KMS-11 (cell line): ENCODE measurements around the gene DNAJA1.

Experiments used
- H2AFZ ChIP-seq: fragments of 200-600 bp; sonication (generic); 2 replicates; pipeline ENCODE4 v1.6.1; 2016; ENCODE audit warnings: antibody characterized with exemption, mixed run types, low read depth
- H3K27ac ChIP-seq: fragments of 200-600 bp; sonication (generic); 2 replicates; pipeline ENCODE4 v1.6.1; 2016; ENCODE audit warnings: mild to moderate bottlenecking, mixed run types
- H3K27me3 ChIP-seq: fragments of 200-600 bp; sonication (generic); 2 replicates; pipeline ENCODE4 v1.6.1; 2017; ENCODE audit warnings: mild to moderate bottlenecking, low read depth, mixed run types, moderate library complexity; ENCODE audit not compliant: insufficient read depth
- H3K36me3 ChIP-seq: fragments of 200-600 bp; sonication (generic); 2 replicates; pipeline ENCODE4 v1.6.1; 2017; ENCODE audit warnings: mild to moderate bottlenecking, mixed run types; ENCODE audit not compliant: insufficient read depth
- H3K4me1 ChIP-seq: fragments of 200-600 bp; sonication (generic); 2 replicates; pipeline ENCODE4 v1.6.1; 2016; ENCODE audit warnings: mild to moderate bottlenecking, low read depth, mixed run types; ENCODE audit not compliant: poor library complexity, severe bottlenecking
- H3K4me2 ChIP-seq: fragments of 200-600 bp; sonication (generic); 2 replicates; pipeline ENCODE4 v1.7.0; 2016; ENCODE audit warnings: mild to moderate bottlenecking, mixed run types
- H3K4me3 ChIP-seq: fragments of 200-600 bp; sonication (generic); IDR thresholded peaks from 2 replicates; pipeline ENCODE4 v1.6.1; 2017; ENCODE audit warnings: low read depth, low read length, mixed read lengths; ENCODE audit not compliant: insufficient read depth
- H3K79me2 ChIP-seq: fragments of 200-600 bp; sonication (generic); 2 replicates; pipeline ENCODE4 v1.6.1; 2016; ENCODE audit warnings: low read depth, mixed run types; ENCODE audit not compliant: insufficient read depth
- H3K9ac ChIP-seq: fragments of 200-600 bp; sonication (generic); 2 replicates; pipeline ENCODE4 v1.6.1; 2016; ENCODE audit warnings: mild to moderate bottlenecking, mixed run types
- H4K20me1 ChIP-seq: fragments of 200-600 bp; sonication (generic); 2 replicates; pipeline ENCODE4 v1.6.1; 2016; ENCODE audit warnings: mild to moderate bottlenecking, mixed run types; ENCODE audit not compliant: insufficient read depth
- CTCF ChIP-seq: fragments of 200-600 bp; sonication (generic); conservative IDR thresholded peaks from 2 replicates; pipeline ENCODE4 v1.6.1; 2017; ENCODE audit warnings: low read depth, mild to moderate bottlenecking, antibody characterized with exemption, low read length, moderate library complexity, mixed read lengths

Gene DNAJA1

GRCh38 chr9:33011831-33012230, 13.2 kb upstream of the DNAJA1 start:
- no peak overlapping the region for H3K4me3 ChIP-seq
- no peaks in the 10 kb centered on the region for H3K27me3 ChIP-seq
- no peaks in the 10 kb centered on the region for H3K4me1 ChIP-seq
- H3K79me2 ChIP-seq = no peaks in the 10 kb centered on the region
- H4K20me1 ChIP-seq = no peaks in the 10 kb centered on the region
- no peak overlapping the region for H3K27ac ChIP-seq
- no peaks in the 10 kb centered on the region for H3K36me3 ChIP-seq
- H3K9ac ChIP-seq = no peak overlapping the region
- H3K4me2 ChIP-seq = no peak overlapping the region
- TF ChIP-seq CTCF = no peak
- H2AFZ ChIP-seq = no peak overlapping the region

- H3K4me2 ChIP-seq = no peak overlapping the region
- H3K27ac ChIP-seq = no peak overlapping the region
- H3K79me2 ChIP-seq = no peaks in the 10 kb centered on the region
- H3K27me3 ChIP-seq = no peaks in the 10 kb centered on the region
- no peak overlapping the region for H3K4me3 ChIP-seq
- no peaks in the 10 kb centered on the region for H4K20me1 ChIP-seq
- TF ChIP-seq CTCF = no peak
- no peak overlapping the region for H3K9ac ChIP-seq
- H2AFZ ChIP-seq = no peak overlapping the region
- no peaks in the 10 kb centered on the region for H3K4me1 ChIP-seq
- no peaks in the 10 kb centered on the region for H3K36me3 ChIP-seq
Observed at GRCh38 chr9:33012328-33013069, 12.6 kb upstream of the DNAJA1 start.

- Histone ChIP-seq H3K4me1 (no peaks in the 10 kb centered on the region), H3K9ac (no peak overlapping the region), H3K27me3 (no peaks in the 10 kb centered on the region), H3K79me2 (no peaks in the 10 kb centered on the region), H3K4me2 (no peak overlapping the region), H3K4me3 (no peak overlapping the region), H3K36me3 (no peaks in the 10 kb centered on the region), H4K20me1 (no peaks in the 10 kb centered on the region), H2AFZ (no peak overlapping the region), H3K27ac (no peak overlapping the region)
- no peak for TF ChIP-seq CTCF
Observed at GRCh38 chr9:33013962-33014664, 11.0 kb upstream of the DNAJA1 start.

GRCh38 chr9:33014665-33015014, 10.4 kb upstream of the DNAJA1 start:
- Histone ChIP-seq H2AFZ (no peak overlapping the region), H3K4me1 (no peaks in the 10 kb centered on the region), H3K9ac (no peak overlapping the region), H3K4me2 (no peak overlapping the region), H3K27ac (no peak overlapping the region), H4K20me1 (no peaks in the 10 kb centered on the region), H3K27me3 (no peaks in the 10 kb centered on the region), H3K36me3 (no peaks in the 10 kb centered on the region), H3K79me2 (no peaks in the 10 kb centered on the region), H3K4me3 (no peak overlapping the region)
- no peak for TF ChIP-seq CTCF
